Stomach (tissue), 9 donors: ENCODE results near the gene CDH23. TPM values are rescaled to one million over a fixed set of nuclear protein-coding genes. Genes with fewer than 3 reads are reported as not detected.
A peak's percentile ranks its signal among the peaks of the same experiment; 100 is the strongest.

Experiments used
- DNase-seq, 2 donors: peaks; one replicate each; pipeline versions ENCODE4 v3.0.0 to v3.0.0-alpha.2; 2013 to 2019
- H3K27ac ChIP-seq, 5 donors: fragments of 200-600 bp in 4 of 5; sonication (generic) in 4 of 5; one replicate each; pipeline ENCODE4 v1.5.1; 2013 to 2019; ENCODE audit warnings: mild to moderate bottlenecking in 1 of 5, moderate library complexity in 1 of 5
- H3K27me3 ChIP-seq, 3 donors: fragments of 200-600 bp; sonication (generic); one replicate each; pipeline ENCODE4 v1.5.1; 2017 to 2019; ENCODE audit warnings: mixed run types in 1 of 3
- H3K36me3 ChIP-seq, 4 donors: fragments of 200-600 bp; sonication (generic); 1 replicate in 3 of 4; 2 replicates in 1 of 4; pipeline ENCODE4 v1.5.1; 2016 to 2019
- H3K4me1 ChIP-seq, 4 donors: fragments of 200-600 bp; sonication (generic); one replicate each; pipeline ENCODE4 v1.5.1; 2016 to 2019
- H3K4me3 ChIP-seq, 4 donors: fragments of 200-600 bp; sonication (generic) in 3 of 4; one replicate each; pipeline ENCODE4 v1.5.1; 2016 to 2019; ENCODE audit warnings: mild to moderate bottlenecking in 1 of 4
- H3K9me3 ChIP-seq, 4 donors: fragments of 200-600 bp; sonication (generic); one replicate each; pipeline ENCODE4 v1.5.1; 2016 to 2019
- EP300 ChIP-seq: sonication (generic); formaldehyde crosslinking; IDR thresholded peaks from one replicate; pipeline ENCODE4 v1.6.1; 2017; ENCODE audit warnings: antibody characterized with exemption
- POLR2A ChIP-seq, 4 donors: fragments of 450-650 bp; IDR thresholded peaks; one replicate each; pipeline ENCODE4 v1.6.1; 2016; ENCODE audit warnings: antibody characterized with exemption in 4 of 4, control low read depth in 2 of 4, mild to moderate bottlenecking in 1 of 4, moderate library complexity in 1 of 4
- POLR2AphosphoS5 ChIP-seq, 3 donors: sonication (generic); formaldehyde crosslinking; IDR thresholded peaks; one replicate each; pipeline ENCODE4 v1.6.1; 2016; ENCODE audit warnings: antibody characterized with exemption in 3 of 3
- WGBS, 5 donors: extraction: QIAGEN DNeasy Blood & Tissue Kit in 3 of 5; methylation state at CpG; one replicate each; pipeline versions ENCODE4 v1.1.5 to v1.1.7; 2013 to 2018; 5-methylcytosine and 5-hydroxymethylcytosine counted together
- intact Hi-C: fragments of 100-400 bp; cut with DNase I; formaldehyde crosslinking; loops from one replicate; pipeline ENCODE4 v1.15.1; 2023; ENCODE audit warnings: low total_unique reads
- polyA plus RNA-seq, 3 donors: library from polyadenylated mRNA; stranded (reverse); fragments of 200-250 nt; gene quantifications; one replicate each; pipeline ENCODE4 v1.2.3, GENCODE V29; 2013
- total RNA-seq, 5 donors: library from RNA; depleted of rRNA; stranded (reverse); fragments of >200 nt; gene quantifications; one replicate each; pipeline versions ENCODE4 v1.1.0 to v1.2.3, GENCODE V29; 2014 to 2016
- TF ChIP-seq, protein P1 (sequence below), 7 experiments: fragments of 450-650 bp in 4 of 7; fragments of 200-600 bp in 3 of 7; sonication (generic) in 3 of 7; IDR thresholded peaks; one replicate each; pipeline ENCODE4 v1.5.1; 2016 to 2019; ENCODE audit warnings: antibody characterized with exemption in 7 of 7, control low read depth in 2 of 7, mild to moderate bottlenecking in 1 of 7
- donor health status: healthy with polysubstance abuse.
- donor health status: Bipolar disorder and iron deficiency.
- donor health status: healthy.

Gene CDH23
- total and polyA plus RNA-seq, 8 donors = 0.31 to 8.2 (median 2.2) TPM

DNA sequence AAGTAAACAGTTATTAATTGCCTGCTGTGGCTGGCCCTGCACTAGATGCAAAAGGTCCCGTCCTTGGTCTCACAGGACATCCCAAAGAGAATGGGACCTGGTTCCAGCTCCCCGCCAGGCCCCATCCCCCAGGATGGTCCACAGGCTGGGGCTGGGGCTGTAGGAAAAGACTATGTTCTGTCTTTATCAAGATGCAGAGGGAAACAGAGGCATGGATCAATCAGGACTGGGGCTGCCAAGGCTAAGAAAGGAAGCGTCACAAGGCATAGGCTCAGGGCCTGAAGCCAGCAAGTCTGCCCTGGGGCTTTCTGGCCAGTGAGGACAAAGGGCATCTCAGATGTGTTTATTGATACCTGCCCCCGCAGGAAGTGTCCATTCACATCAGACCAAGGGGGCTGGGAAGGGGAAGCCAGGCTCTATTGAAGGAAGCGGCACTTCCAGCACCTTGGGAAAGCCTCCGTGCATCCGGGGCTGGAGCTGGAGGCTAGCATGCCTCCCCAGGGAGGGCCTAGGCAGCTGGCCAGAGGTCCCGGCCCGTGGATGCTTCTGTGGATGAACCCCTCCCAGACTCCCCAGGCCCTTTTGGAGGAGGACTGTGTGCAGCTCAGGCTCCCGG is 370.8 kb downstream of the CDH23 start:
- peak in 1 of 2 donors; percentile 72 for DNase-seq
- Histone ChIP-seq H3K9me3 (no peaks in the 10 kb centered on the region), H3K4me1 (peaks cover 79 to 100% (median 95%) of the 10 kb centered on the region in 4 donors), H3K4me3 (peak overlapping the region in 2 of 4 donors; percentile 0 to 4), H3K36me3 (peaks cover 0 to 15% (median 6%) of the 10 kb centered on the region in 4 donors), H3K27me3 (no peaks in the 10 kb centered on the region), H3K27ac (peak overlapping the region; percentile 83 to 93 (median 90))
- peak in 1 of 3 donors; percentile 14 for TF ChIP-seq POLR2AphosphoS5 (IDR thresholded peaks at IDR 0.05)
- no peak for TF ChIP-seq EP300
- intact Hi-C loops = no loop called here
- 30 to 41% (median 39%) methylated on average over 5 to 10 of the region's 10 CpGs for WGBS, 5 donors

DNA sequence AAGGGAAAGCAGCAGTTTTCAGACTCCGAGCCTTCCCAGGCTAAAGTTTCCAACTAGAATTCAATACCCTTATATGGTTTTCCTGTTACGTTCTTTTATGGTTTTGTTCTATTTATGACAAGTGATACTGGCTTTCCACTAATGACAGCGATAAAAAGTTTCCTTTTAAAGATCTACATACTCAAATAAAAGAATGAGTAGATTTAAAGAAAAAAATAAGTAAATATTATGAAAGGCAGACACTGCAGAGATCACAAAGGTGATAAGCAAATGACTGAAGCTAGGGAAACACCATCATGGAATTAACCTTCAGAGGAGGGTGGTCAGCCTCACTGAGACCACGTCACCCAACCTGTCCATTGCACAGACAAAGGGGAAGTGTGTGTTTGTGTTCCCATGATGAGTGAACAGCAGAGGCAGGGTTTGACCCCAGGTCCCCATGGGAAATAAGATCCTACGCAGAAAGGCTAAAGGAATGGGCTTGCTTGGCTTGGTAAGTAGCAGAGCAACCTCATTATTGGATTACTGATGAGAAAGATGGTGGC is 372.6 kb downstream of the CDH23 start:
- no peak for DNase-seq
- H3K4me1 ChIP-seq = peaks cover 91 to 98% (median 96%) of the 10 kb centered on the region in 4 donors
- intact Hi-C loops = no loop called here
- peak overlapping the region in 3 of 4 donors; percentile 12 to 70 (median 58) for H3K4me3 ChIP-seq
- H3K36me3 ChIP-seq = peaks cover 0 to 6% (median 0%) of the 10 kb centered on the region in 4 donors
- H3K27ac ChIP-seq = peak overlapping the region; percentile 39 to 93 (median 90)
- no peaks in the 10 kb centered on the region for H3K9me3 ChIP-seq
- H3K27me3 ChIP-seq = no peaks in the 10 kb centered on the region
- WGBS, 5 donors = 41 to 68% (median 56%) methylated on average over 5 of the region's 5 CpGs
- no peak for TF ChIP-seq POLR2A (IDR thresholded peaks at IDR 0.05)
- TF ChIP-seq, protein P1, sequence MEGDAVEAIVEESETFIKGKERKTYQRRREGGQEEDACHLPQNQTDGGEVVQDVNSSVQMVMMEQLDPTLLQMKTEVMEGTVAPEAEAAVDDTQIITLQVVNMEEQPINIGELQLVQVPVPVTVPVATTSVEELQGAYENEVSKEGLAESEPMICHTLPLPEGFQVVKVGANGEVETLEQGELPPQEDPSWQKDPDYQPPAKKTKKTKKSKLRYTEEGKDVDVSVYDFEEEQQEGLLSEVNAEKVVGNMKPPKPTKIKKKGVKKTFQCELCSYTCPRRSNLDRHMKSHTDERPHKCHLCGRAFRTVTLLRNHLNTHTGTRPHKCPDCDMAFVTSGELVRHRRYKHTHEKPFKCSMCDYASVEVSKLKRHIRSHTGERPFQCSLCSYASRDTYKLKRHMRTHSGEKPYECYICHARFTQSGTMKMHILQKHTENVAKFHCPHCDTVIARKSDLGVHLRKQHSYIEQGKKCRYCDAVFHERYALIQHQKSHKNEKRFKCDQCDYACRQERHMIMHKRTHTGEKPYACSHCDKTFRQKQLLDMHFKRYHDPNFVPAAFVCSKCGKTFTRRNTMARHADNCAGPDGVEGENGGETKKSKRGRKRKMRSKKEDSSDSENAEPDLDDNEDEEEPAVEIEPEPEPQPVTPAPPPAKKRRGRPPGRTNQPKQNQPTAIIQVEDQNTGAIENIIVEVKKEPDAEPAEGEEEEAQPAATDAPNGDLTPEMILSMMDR (IDR thresholded peaks at IDR 0.05) = no peak
- TF ChIP-seq EP300 = no peak
- no peak for TF ChIP-seq POLR2AphosphoS5 (IDR thresholded peaks at IDR 0.05)

DNA sequence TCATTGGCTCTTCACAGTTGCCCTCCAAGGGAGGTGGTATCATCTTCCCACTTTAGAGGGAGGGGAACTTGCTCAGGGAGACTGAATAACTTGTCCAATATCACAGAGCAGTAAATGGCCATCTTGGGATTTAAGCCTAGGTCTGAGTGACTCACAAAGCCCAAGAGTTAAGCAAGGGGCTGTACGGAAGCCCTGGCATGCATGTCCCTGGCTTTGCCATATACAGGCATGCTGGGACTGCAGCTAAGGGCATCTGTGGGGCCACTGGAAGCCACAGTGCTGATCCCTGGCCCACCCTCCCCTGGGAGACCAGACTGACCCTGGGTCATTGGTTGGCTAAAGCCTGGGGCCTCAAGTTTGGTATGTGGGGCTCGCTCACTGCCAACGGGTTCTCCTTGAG is 373.5 kb downstream of the CDH23 start:
- DNase-seq = no peak
- H3K4me1 ChIP-seq = peaks cover 88 to 98% (median 95%) of the 10 kb centered on the region in 4 donors
- peak overlapping the region in 3 of 4 donors; percentile 5 to 70 (median 58) for H3K4me3 ChIP-seq
- no peaks in the 10 kb centered on the region for H3K27me3 ChIP-seq
- H3K27ac ChIP-seq = peak overlapping the region; percentile 88 to 93 (median 90)
- H3K9me3 ChIP-seq = no peaks in the 10 kb centered on the region
- WGBS, 5 donors = 86 to 94% (median 92%) methylated on average over 2 to 3 of the region's 3 CpGs
- H3K36me3 ChIP-seq = no peaks in the 10 kb centered on the region
- intact Hi-C loops = no loop called here
- TF ChIP-seq, protein P1 (IDR thresholded peaks at IDR 0.05) = no peak
- no peak for TF ChIP-seq POLR2A (IDR thresholded peaks at IDR 0.05)
- no peak for TF ChIP-seq EP300
- no peak for TF ChIP-seq POLR2AphosphoS5 (IDR thresholded peaks at IDR 0.05)

DNA sequence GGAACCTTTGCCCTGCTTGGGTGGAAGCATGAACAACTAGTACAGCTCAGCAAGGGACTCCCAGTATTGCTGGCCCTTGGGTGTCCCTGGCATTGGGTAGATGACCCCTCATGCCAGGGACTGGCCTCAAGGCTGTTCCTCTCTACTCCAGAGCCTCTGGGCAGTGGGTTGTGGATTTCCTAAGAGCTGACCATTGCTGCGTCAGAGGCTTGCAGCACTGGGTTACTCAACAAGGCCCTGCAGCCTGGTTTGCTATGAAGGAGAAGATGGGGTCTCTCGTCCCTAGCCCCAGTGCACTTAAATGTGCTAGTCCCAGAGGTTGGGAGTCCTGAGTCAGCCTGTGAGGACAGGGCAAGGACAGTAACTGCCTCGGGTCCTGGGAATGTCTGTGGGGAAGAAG is 374.1 kb downstream of the CDH23 start:
- peak in 1 of 2 donors; percentile 44 for DNase-seq
- Histone ChIP-seq H3K27me3 (no peaks in the 10 kb centered on the region), H3K4me3 (peak overlapping the region in 3 of 4 donors; percentile 58 to 77 (median 70)), H3K36me3 (no peaks in the 10 kb centered on the region), H3K27ac (peak overlapping the region; percentile 88 to 93 (median 90)), H3K9me3 (no peaks in the 10 kb centered on the region), H3K4me1 (peaks cover 82 to 97% (median 91%) of the 10 kb centered on the region in 4 donors)
- TF ChIP-seq POLR2AphosphoS5 (IDR thresholded peaks at IDR 0.05) = peak in 1 of 3 donors; percentile 17
- TF ChIP-seq EP300 = no peak
- intact Hi-C loops = no loop called here
- WGBS, 5 donors = 79 to 88% (median 83%) methylated on average over 3 of the region's 3 CpGs

DNA sequence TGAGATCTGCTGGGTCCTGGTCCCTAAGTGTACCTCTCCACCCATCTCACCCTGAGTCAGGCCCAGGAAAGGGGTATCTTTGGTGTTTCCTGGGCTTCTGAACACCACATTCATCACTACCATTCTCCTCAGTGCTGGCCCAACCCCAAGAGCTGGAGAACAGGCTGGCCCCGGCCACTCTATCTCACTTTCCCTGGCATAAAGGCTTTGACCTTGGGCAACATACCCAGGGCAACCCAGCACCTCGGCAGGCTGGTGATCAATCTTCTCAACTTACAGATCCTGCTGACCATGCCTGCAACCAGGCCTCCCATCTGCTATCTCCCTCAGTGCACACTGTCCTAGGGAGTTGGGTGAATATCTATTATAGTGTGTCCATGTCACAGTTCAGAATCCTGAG is 374.5 kb downstream of the CDH23 start:
- 21 to 48% (median 29%) methylated on average over 2 of the region's 2 CpGs for WGBS, 5 donors
- peaks cover 78 to 97% (median 87%) of the 10 kb centered on the region in 4 donors for H3K4me1 ChIP-seq
- H3K27me3 ChIP-seq = no peaks in the 10 kb centered on the region
- H3K4me3 ChIP-seq = peak overlapping the region; percentile 58 to 85 (median 74)
- intact Hi-C loops = no loop called here
- peak overlapping the region; percentile 88 to 93 (median 90) for H3K27ac ChIP-seq
- no peaks in the 10 kb centered on the region for H3K36me3 ChIP-seq
- H3K9me3 ChIP-seq = no peaks in the 10 kb centered on the region
- peak in 1 of 2 donors; percentile 39 for DNase-seq
- TF ChIP-seq, protein P1 (IDR thresholded peaks at IDR 0.05) = no peak
- TF ChIP-seq POLR2A (IDR thresholded peaks at IDR 0.05) = no peak
- no peak for TF ChIP-seq EP300
- no peak for TF ChIP-seq POLR2AphosphoS5 (IDR thresholded peaks at IDR 0.05)
